SH-SY5Y (cell line): Measurements from ENCODE around the gene TRIM4.

Experiments
- GATA2 ChIP-seq: IDR thresholded peaks from 2 replicates; pipeline ENCODE4 v1.6.1; 2011; ENCODE audit warnings: mild to moderate bottlenecking, low read depth, low read length
- GATA3 ChIP-seq: IDR thresholded peaks from 2 replicates; pipeline ENCODE4 v1.6.1; 2011; ENCODE audit warnings: low read depth, mild to moderate bottlenecking, low read length, moderate library complexity

DNA sequence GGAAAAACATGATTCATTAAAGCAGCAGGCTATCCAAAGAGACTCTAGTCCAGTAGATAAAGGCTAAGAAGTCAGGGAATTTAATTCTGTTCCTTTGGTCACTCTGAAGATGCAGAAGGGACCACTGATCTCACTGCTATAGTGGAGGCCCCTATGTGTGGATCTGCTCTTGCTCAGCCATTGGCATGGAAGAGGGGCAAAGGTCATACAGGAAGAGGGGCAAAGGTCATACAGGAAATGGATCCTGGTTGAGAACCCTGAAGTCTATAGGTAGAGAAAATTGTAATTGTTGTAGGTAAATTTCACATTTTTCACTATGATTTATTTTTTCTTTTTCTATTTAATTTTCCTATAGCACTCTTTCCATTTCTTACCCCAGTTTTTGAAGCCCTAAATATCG, 64.1 kb downstream of the TRIM4 start:
- TF ChIP-seq GATA2 = no peak
- TF ChIP-seq GATA3 = no peak
